ENCODE data around the gene KHDRBS1. TPM values are rescaled to one million over a fixed set of nuclear protein-coding genes. Genes with fewer than 3 reads are reported as not detected.

KHDRBS1 gene
- total and polyA plus RNA-seq, 2 of the 13 experiments (the other 11 are each of a cell fraction or from before 2014, with no cell fraction given), result 25.1 to 39.0 TPM

DNA sequence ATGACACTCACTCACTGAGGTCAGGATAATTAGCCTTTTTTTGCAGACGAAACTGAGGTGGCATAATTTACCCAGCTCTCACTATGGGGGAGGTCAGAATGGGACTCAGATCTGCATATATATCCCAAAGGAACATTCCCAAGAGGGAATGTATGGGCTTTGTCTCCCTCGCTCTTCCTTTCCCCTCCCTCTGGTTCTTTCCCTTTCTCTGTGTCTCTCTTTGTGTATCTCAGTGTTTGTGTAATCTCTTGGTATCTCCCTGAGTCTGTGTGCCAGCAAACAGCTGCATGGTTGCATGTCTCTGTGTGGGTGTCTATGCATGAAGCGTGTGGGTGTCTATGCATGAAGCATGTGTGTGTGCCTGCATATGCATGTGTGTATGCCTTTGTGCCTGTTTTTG, 63.8 kb downstream of the KHDRBS1 start:
- WGBS (ENCODE audit: low lambda C conversion rate), result 92% methylated on average over 3 of the region's 3 CpGs
- Histone ChIP-seq H3K4me3 (replicated peaks in 1 of 3; ENCODE audit: insufficient read depth in 1 of 3, low read depth in 2 of 3, low read length in 3 of 3) (no peak overlapping the region), H3K79me2 (ENCODE audit: insufficient read depth, low read length) (peaks cover 4% of the 10 kb centered on the region), H3K9ac (ENCODE audit: insufficient read depth, low read depth, low read length) (no peak overlapping the region), H3K27ac (ENCODE audit: extremely low read length, insufficient read depth, low read length) (no peak overlapping the region), H3K36me3 (replicated peaks in 1 of 2; ENCODE audit: control insufficient read depth in 1 of 2, insufficient read depth in 2 of 2, low read length in 2 of 2) (peaks cover 11 to 21% of the 10 kb centered on the region in 2 experiments; a peak in 4 of 5 replicates), H3K9me3 (ENCODE audit: low read length) (no peaks in the 10 kb centered on the region), H2AFZ (ENCODE audit: low read length) (no peak overlapping the region), H4K20me1 (ENCODE audit: insufficient read depth, low read length) (no peaks in the 10 kb centered on the region), H3K4me2 (ENCODE audit: low read depth, low read length) (no peak overlapping the region), H3K4me1 (ENCODE audit: insufficient read depth, low read length) (peaks cover 11% of the 10 kb centered on the region), H3K27me3 (ENCODE audit: control insufficient read depth in 1 of 2, insufficient read depth in 2 of 2, low read length in 2 of 2) (no peaks in the 10 kb centered on the region)
- no peak for ATAC-seq
- in situ Hi-C loops (cut with HindIII; ENCODE audit: extremely low pct_ligation_motif_present, low pct_unique_long_range_greater_than_20kb), result no loop called here
- POLR2A ChIA-PET, result no interaction called here
- FAIRE-seq, result no peak
- CTCF ChIA-PET (ENCODE audit: low intra/inter-chr PET ratio, low total read pairs), result no interaction called here
- no TSS peak for BruUV-seq (replicated peaks)
- DNase-seq (ENCODE audit: low spot score), result no peak
- intact Hi-C loops (cut with micrococcal nuclease; ENCODE audit: unreplicated experiment), result no loop called here
- TF ChIP-seq, protein P1, sequence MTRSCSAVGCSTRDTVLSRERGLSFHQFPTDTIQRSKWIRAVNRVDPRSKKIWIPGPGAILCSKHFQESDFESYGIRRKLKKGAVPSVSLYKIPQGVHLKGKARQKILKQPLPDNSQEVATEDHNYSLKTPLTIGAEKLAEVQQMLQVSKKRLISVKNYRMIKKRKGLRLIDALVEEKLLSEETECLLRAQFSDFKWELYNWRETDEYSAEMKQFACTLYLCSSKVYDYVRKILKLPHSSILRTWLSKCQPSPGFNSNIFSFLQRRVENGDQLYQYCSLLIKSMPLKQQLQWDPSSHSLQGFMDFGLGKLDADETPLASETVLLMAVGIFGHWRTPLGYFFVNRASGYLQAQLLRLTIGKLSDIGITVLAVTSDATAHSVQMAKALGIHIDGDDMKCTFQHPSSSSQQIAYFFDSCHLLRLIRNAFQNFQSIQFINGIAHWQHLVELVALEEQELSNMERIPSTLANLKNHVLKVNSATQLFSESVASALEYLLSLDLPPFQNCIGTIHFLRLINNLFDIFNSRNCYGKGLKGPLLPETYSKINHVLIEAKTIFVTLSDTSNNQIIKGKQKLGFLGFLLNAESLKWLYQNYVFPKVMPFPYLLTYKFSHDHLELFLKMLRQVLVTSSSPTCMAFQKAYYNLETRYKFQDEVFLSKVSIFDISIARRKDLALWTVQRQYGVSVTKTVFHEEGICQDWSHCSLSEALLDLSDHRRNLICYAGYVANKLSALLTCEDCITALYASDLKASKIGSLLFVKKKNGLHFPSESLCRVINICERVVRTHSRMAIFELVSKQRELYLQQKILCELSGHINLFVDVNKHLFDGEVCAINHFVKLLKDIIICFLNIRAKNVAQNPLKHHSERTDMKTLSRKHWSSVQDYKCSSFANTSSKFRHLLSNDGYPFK (CRISPR knock-in tag; IDR thresholded peaks at IDR 0.05; ENCODE audit: borderline replicate concordance), result no peak
- no peak for TF ChIP-seq ZNF138 (CRISPR knock-in tag; IDR thresholded peaks at IDR 0.05; ENCODE audit: low read depth)
- TF ChIP-seq GMEB2 (CRISPR knock-in tag; IDR thresholded peaks at IDR 0.05; ENCODE audit: low read depth), result no peak
- TF ChIP-seq, protein P2, sequence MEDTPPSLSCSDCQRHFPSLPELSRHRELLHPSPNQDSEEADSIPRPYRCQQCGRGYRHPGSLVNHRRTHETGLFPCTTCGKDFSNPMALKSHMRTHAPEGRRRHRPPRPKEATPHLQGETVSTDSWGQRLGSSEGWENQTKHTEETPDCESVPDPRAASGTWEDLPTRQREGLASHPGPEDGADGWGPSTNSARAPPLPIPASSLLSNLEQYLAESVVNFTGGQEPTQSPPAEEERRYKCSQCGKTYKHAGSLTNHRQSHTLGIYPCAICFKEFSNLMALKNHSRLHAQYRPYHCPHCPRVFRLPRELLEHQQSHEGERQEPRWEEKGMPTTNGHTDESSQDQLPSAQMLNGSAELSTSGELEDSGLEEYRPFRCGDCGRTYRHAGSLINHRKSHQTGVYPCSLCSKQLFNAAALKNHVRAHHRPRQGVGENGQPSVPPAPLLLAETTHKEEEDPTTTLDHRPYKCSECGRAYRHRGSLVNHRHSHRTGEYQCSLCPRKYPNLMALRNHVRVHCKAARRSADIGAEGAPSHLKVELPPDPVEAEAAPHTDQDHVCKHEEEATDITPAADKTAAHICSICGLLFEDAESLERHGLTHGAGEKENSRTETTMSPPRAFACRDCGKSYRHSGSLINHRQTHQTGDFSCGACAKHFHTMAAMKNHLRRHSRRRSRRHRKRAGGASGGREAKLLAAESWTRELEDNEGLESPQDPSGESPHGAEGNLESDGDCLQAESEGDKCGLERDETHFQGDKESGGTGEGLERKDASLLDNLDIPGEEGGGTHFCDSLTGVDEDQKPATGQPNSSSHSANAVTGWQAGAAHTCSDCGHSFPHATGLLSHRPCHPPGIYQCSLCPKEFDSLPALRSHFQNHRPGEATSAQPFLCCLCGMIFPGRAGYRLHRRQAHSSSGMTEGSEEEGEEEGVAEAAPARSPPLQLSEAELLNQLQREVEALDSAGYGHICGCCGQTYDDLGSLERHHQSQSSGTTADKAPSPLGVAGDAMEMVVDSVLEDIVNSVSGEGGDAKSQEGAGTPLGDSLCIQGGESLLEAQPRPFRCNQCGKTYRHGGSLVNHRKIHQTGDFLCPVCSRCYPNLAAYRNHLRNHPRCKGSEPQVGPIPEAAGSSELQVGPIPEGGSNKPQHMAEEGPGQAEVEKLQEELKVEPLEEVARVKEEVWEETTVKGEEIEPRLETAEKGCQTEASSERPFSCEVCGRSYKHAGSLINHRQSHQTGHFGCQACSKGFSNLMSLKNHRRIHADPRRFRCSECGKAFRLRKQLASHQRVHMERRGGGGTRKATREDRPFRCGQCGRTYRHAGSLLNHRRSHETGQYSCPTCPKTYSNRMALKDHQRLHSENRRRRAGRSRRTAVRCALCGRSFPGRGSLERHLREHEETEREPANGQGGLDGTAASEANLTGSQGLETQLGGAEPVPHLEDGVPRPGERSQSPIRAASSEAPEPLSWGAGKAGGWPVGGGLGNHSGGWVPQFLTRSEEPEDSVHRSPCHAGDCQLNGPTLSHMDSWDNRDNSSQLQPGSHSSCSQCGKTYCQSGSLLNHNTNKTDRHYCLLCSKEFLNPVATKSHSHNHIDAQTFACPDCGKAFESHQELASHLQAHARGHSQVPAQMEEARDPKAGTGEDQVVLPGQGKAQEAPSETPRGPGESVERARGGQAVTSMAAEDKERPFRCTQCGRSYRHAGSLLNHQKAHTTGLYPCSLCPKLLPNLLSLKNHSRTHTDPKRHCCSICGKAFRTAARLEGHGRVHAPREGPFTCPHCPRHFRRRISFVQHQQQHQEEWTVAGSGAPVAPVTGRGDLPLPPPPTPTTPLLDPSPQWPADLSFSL (CRISPR knock-in tag; IDR thresholded peaks at IDR 0.05), result no peak
- no peak for TF ChIP-seq ZSCAN5A (CRISPR knock-in tag; IDR thresholded peaks at IDR 0.05; ENCODE audit: borderline replicate concordance)
- TF ChIP-seq SAP130 (CRISPR knock-in tag; IDR thresholded peaks at IDR 0.05; ENCODE audit: low read depth), result no peak
- TF ChIP-seq TBX3 (IDR thresholded peaks at IDR 0.05; ENCODE audit: borderline replicate concordance), result no peak
- no peak for TF ChIP-seq ARID2 (CRISPR knock-in tag; IDR thresholded peaks at IDR 0.05; ENCODE audit: borderline replicate concordance)
- no peak for TF ChIP-seq ZNF234 (CRISPR knock-in tag; conservative IDR thresholded peaks at IDR 0.05)
- no peak for TF ChIP-seq SOX13 (IDR thresholded peaks at IDR 0.05)
- no peak for TF ChIP-seq SOX13 (CRISPR knock-in tag; conservative IDR thresholded peaks at IDR 0.05 in 1 of 2, IDR thresholded peaks at IDR 0.05 in 1 of 2)
